Measurements from ENCODE around the gene PDE6H. TPM values are rescaled to one million over a fixed set of nuclear protein-coding genes. Genes with fewer than 3 reads are reported as not detected.

The PDE6H gene
- total and polyA plus RNA-seq, 2 of the 8 experiments (the other 6 are each of a cell fraction or from before 2014, with no cell fraction given) = not detected

GRCh38 chr12:14941369-14941768 is 31.5 kb upstream of the PDE6H start:
- no peak overlapping the region for H2BK120ac ChIP-seq (replicated peaks; ENCODE audit: low read depth, low read length)
- no peak overlapping the region for H2BK20ac ChIP-seq (ENCODE audit: low read length)
- no peak overlapping the region for H4K5ac ChIP-seq (ENCODE audit: insufficient read length, low read depth, low read length)
- CTCF ChIA-PET (ENCODE audit: partially characterized antibody) = interaction anchor here (0.6 to 2.3 kb wide), 3 partner anchors 44 to 152 kb away, joined by 3 to 6 read pairs (median 3); no protein-coding TSS in a partner anchor
- H3K36me3 ChIP-seq (ENCODE audit: control insufficient read depth in 2 of 4, insufficient read depth in 4 of 4, low read length in 3 of 4) = no peaks in the 10 kb centered on the region
- FAIRE-seq (no peak), DNase-seq (ENCODE audit: low read depth in 1 of 2, low spot score in 2 of 2) (no peak)
- H2BK15ac ChIP-seq (ENCODE audit: low read length) = no peak overlapping the region
- H3K18ac ChIP-seq (ENCODE audit: extremely low read depth, low read length) = no peak overlapping the region
- H3K23me2 ChIP-seq (ENCODE audit: low read depth, low read length) = no peaks in the 10 kb centered on the region
- H3K4me1 ChIP-seq (replicated peaks in 1 of 4; ENCODE audit: control insufficient read depth in 3 of 4, insufficient read depth in 4 of 4, low read length in 3 of 4) = no peaks in the 10 kb centered on the region
- no peak overlapping the region for H2BK12ac ChIP-seq (ENCODE audit: low read depth, low read length)
- H4K20me1 ChIP-seq (replicated peaks in 1 of 2; ENCODE audit: control insufficient read depth in 1 of 2, insufficient read depth in 2 of 2, low read length in 2 of 2) = no peaks in the 10 kb centered on the region
- no peak overlapping the region for H2AK5ac ChIP-seq (ENCODE audit: low read depth, low read length)
- H3K4me2 ChIP-seq (ENCODE audit: insufficient read depth in 1 of 2, low read depth in 2 of 2, low read length in 2 of 2) = no peak overlapping the region
- POLR2A ChIA-PET (ENCODE audit: partially characterized antibody) = no interaction called here
- H3K9me3 ChIP-seq (ENCODE audit: insufficient read depth in 2 of 2, low read depth in 1 of 2, low read length in 1 of 2) = no peaks in the 10 kb centered on the region
- H3K79me2 ChIP-seq (ENCODE audit: control insufficient read depth in 1 of 2, insufficient read depth in 2 of 2, low read length in 2 of 2) = no peaks in the 10 kb centered on the region
- no peak overlapping the region for H3K14ac ChIP-seq (ENCODE audit: insufficient read length)
- no peak overlapping the region for H4K91ac ChIP-seq (replicated peaks; ENCODE audit: insufficient read length, low read length)
- H3K27me3 ChIP-seq (replicated peaks in 1 of 4; ENCODE audit: control insufficient read depth in 3 of 4, extremely low read depth in 1 of 4, insufficient read depth in 3 of 4, low read length in 3 of 4) = no peaks in the 10 kb centered on the region
- H3K23ac ChIP-seq (ENCODE audit: insufficient read length) = no peak overlapping the region
- no peak overlapping the region for H3K4ac ChIP-seq (replicated peaks; ENCODE audit: insufficient read length, low read depth, low read length)
- no peak overlapping the region for H3K4me3 ChIP-seq (ENCODE audit: extremely low read depth in 1 of 4, insufficient read depth in 2 of 4, low read depth in 3 of 4, low read length in 4 of 4)
- no peak overlapping the region for H2AFZ ChIP-seq (ENCODE audit: low read length)
- H2BK5ac ChIP-seq (ENCODE audit: low read depth, low read length) = no peak overlapping the region
- no peak overlapping the region for H3K27ac ChIP-seq (ENCODE audit: low read depth, low read length)
- no peak overlapping the region for H4K8ac ChIP-seq (ENCODE audit: extremely low read depth, insufficient read depth, low read length)
- no peak for TF ChIP-seq SIRT6 (IDR thresholded peaks at IDR 0.05; ENCODE audit: low read length)
- no peak for TF ChIP-seq SP4 (IDR thresholded peaks at IDR 0.05; ENCODE audit: low read length)
- no peaks in the 10 kb centered on the region for H3K79me1 ChIP-seq (ENCODE audit: low read depth, low read length)
- no peak overlapping the region for H3K9ac ChIP-seq (replicated peaks in 1 of 4; ENCODE audit: extremely low read depth in 1 of 4, low read depth in 3 of 4, low read length in 3 of 4)
- H3K56ac ChIP-seq (replicated peaks; ENCODE audit: insufficient read length, low read depth, low read length) = no peak overlapping the region
- 93% methylated on average over 2 of the region's 2 CpGs; no CpG with 5 or more reads in 1 of the 2 experiments for WGBS, 2 experiments (ENCODE audit: extremely low coverage in 1 of 2, insufficient coverage in 1 of 2, insufficient read length in 1 of 2, insufficient replicate concordance in 2 of 2, low coverage in 1 of 2, low lambda C conversion rate in 2 of 2, missing lambda C conversion rate in 1 of 2)

Measured in H1 (cell line).